Activated CD8-positive, alpha-beta memory T cell treated with anti-CD3 and anti-CD28 coated beads for 48 hours (primary cell): ENCODE results near the gene NAT10.

ENCODE experiments used
- DNase-seq, 3 experiments: peaks; one replicate each; pipeline ENCODE4 v3.0.0-alpha.2; 2020; ENCODE audit warnings: low read depth in 2 of 3, low spot score in 2 of 3

The NAT10 gene

GRCh38 chr11:34148504-34149165 is 43.2 kb downstream of the NAT10 start:
- no peak for DNase-seq

- DNase-seq = no peak
Observed at GRCh38 chr11:34149274-34149673, 43.8 kb downstream of the NAT10 start.

GRCh38 chr11:34149786-34150185 is 44.4 kb downstream of the NAT10 start:
- DNase-seq = no peak

- no peak for DNase-seq
Observed at GRCh38 chr11:34150494-34151151, 45.2 kb downstream of the NAT10 start.

DNA sequence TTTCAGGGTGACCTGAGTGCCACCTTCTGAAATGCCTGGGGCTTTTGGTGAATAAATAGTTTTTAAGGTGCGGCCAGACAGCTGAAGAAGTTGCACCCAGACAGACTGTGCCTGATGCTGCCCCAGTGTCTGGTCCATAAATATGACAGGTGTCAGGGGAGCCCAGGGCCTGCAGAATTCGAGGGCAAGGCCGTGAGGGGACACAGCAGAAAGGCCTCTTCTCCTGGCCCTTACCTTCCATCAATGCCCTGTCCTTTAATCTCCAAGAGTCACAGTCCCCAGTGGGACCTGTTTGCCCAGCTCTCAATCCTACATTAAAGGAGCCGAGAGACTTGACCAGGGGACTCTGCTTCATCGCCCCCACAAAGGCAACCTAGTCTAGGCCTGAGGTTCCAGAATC is 45.7 kb downstream of the NAT10 start:
- DNase-seq = no peak

DNA sequence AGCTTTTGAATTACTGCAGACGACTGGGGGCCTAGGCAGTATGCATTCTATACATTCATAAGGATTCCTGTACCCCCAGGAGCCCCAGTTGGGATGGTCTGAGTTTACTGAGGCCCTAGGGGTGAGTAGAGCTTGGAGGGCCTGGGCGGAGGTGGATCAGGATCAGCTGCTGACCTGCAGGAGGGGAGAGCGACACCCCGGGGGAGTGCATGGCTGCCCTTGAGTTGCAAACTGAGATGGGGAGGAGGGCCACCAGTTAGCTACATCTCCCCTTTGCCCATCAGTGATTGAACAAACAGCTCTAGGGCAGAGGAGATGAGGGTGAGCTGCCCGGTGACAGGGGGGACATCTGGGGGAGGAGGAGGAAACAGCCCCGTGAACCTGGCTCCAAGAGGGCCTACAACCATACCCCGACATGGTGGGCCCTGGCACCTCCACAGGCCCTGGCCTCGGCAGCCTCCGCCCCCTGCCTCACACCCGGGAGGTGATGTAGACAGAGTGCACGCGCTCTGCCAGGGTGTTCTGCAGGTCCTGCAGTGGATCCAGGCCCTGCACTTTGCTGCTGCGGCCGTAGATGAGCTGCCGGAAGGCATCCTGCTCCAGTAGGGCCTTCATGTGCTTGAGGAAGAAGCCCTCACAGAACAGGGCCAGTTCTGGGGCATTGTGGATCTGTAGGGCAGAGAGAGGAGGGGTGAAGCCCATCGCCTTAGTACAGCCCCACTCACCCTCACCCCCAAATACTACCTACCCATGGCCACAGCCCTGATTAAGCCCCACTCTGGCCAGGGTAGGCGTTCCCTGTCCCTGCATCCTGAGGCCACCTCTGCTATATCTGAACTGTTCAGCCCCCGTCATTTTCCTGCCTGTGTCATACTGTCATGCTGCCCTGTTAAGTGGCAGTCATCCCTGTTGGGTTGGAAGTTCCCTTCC is 46.8 kb downstream of the NAT10 start:
- DNase-seq = no peak

GRCh38 chr11:34154059-34154875 is 48.8 kb downstream of the NAT10 start:
- DNase-seq = no peak

DNA sequence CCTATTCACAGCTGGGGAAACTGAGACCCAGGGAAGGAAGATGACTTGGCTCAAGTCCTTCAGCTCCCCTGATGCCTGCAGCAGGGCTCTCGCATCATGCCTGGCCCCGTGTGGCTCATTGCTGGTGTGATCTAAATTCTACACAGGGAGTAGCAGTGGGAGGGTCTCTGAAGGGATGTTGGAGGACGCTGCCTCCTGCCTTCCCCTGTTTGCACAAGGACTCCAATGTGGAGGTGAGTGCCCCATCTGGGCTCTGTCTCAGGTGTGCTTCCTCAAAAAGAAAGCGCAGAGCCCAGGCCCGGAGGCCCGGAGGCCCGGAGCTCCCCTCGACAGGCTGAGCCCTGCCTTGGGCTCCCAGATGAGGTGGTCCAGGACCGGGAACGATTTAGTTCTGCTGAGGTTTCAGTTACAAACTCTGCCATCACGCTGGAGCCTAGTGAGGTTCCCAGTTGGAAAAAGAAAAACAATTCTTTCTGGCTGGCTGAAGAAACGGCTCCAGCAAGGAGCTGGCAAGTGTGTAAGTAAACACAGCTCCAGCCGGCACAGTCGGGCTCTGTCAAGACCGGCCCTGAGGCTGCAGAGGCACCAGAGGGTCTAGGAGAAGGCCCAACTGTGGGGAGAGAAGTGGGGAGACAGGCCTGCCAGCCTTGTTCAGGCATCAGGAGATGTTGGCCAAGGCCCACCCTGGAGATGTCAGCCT is 49.8 kb downstream of the NAT10 start:
- DNase-seq = no peak

DNA sequence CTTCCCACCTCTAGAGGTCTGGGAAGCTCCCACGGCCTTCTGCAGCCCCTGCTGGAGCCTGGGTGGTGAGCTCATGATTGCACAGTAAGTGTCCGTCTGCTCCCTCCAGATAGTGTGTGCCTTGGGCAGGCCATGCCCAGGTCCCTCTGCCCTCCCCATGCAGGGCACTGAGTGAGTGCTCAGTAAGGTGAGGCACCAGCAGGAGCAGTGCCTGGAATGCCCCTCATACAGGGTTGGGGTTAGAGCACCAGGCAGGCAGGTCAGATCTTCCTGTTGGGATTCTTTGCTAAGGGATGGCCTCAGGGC is 50.3 kb downstream of the NAT10 start:
- DNase-seq = no peak

GRCh38 chr11:34157163-34157562 is 51.7 kb downstream of the NAT10 start:
- DNase-seq = no peak

- no peak for DNase-seq
Observed at GRCh38 chr11:34158661-34159060, 53.2 kb downstream of the NAT10 start.

GRCh38 chr11:34160049-34160721 is 54.8 kb downstream of the NAT10 start:
- no peak for DNase-seq

DNA sequence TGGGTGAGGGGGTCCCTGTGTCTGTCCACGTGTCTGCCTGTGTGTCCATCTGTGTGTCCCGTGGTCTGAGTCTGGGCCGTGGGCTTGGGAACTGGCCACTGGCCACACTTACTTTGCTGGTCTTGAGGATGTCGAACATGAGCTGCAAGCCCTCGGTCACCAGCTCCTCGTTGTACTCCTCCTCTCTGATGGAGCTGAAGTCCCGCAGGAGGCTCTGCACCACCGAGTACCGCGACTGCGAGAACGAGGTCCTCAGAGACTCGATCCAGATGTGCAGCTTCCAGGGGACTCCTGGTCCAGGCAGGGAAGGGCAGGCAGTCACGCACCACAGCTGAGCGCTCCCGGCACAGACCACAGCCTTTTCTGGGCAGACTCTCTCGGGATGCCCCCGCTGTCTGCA is 55.4 kb downstream of the NAT10 start:
- no peak for DNase-seq

DNA sequence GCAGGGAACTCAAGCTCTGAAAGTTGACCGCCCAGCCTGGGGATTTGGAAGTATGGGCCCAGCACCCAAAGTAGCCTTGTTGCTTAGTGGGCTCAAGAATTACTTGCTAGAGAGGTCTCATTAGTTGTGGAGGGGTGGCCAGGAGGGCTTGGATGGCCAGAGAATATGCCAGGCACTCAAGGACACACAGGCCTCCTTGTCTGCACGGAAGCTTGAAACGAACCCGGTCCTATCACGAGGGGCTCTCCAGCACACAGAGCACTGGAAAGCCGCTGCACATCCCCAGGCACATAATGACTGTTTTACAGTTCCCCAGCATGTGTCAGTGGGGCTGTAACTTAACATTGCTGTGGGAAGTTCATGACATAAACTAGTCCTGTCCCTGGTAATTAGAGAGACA is 55.9 kb downstream of the NAT10 start:
- DNase-seq = no peak

GRCh38 chr11:34161812-34162492 is 56.5 kb downstream of the NAT10 start:
- peak in 2 of 3 experiments; percentile 31 to 42 for DNase-seq

DNA sequence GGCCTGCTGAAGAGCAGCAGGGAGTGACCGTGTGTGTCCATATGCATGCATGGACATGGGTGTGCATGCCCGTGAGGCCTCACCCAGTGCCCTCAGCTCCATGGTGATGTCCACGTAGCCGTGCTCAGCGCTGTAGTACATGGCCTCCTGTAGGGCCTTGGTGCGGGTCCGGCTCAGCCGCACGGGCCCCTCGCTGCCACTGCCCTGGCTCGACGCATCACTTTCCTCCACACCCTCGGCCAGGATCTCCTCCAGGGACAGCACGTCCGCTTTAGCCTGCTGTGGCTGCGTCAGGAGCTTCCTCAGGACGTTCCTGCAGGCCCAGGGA is 57.0 kb downstream of the NAT10 start:
- no peak for DNase-seq

- no peak for DNase-seq
Observed at GRCh38 chr11:34162856-34163255, 57.4 kb downstream of the NAT10 start.

GRCh38 chr11:34165121-34165520 is 59.7 kb downstream of the NAT10 start:
- DNase-seq = no peak

GRCh38 chr11:34165786-34166555 is 60.5 kb downstream of the NAT10 start:
- no peak for DNase-seq
